DND-41 (cell line): Measurements from ENCODE around the gene TPM3.

Source experiments
- ATAC-seq: fragments of 200-7000 bp; cut with Tn5 transposase; 3 replicates; pipeline ENCODE4 v1.9.1; 2021; ENCODE audit warnings: low read depth; ENCODE audit not compliant: insufficient read depth
- DNase-seq: peaks from one replicate; pipeline ENCODE4 v3.0.0-alpha.2; 2020
- H2AFZ ChIP-seq: 2 replicates; pipeline ENCODE4 v1.6.0; 2012; ENCODE audit warnings: low read depth, low read length
- H3K27ac ChIP-seq: 2 replicates; pipeline ENCODE4 v1.5.1; 2012; ENCODE audit warnings: low read length, inconsistent platforms
- H3K27me3 ChIP-seq: fragments of 200-600 bp; sonication (generic); 2 replicates; pipeline ENCODE4 v1.6.0; 2012; ENCODE audit warnings: low read length, mild to moderate bottlenecking, inconsistent platforms; ENCODE audit not compliant: insufficient read depth, poor library complexity
- H3K36me3 ChIP-seq: 2 replicates; pipeline ENCODE4 v1.5.1; 2012; ENCODE audit warnings: low read length, inconsistent platforms; ENCODE audit not compliant: insufficient read depth
- H3K4me1 ChIP-seq: 2 replicates; pipeline ENCODE4 v1.5.1; 2012; ENCODE audit warnings: mild to moderate bottlenecking, low read length; ENCODE audit not compliant: insufficient read depth
- H3K4me2 ChIP-seq: 2 replicates; pipeline ENCODE4 v1.6.0; 2012; ENCODE audit warnings: mild to moderate bottlenecking, moderate library complexity, low read length, inconsistent platforms; ENCODE audit not compliant: insufficient read depth
- H3K4me3 ChIP-seq, 2 experiments: fragments of 200-600 bp in 1 of 2; shearing (Covaris generic) in 1 of 2; 2 replicates each; pipeline ENCODE4 v1.5.1; 2012 to 2016; ENCODE audit warnings: inconsistent platforms in 2 of 2, low read length in 2 of 2, mild to moderate bottlenecking in 2 of 2, low read depth in 1 of 2, moderate library complexity in 1 of 2
- H3K79me2 ChIP-seq: 2 replicates; pipeline ENCODE4 v1.6.0; 2012; ENCODE audit warnings: low read length, inconsistent platforms; ENCODE audit not compliant: insufficient read depth
- H3K9ac ChIP-seq: 2 replicates; pipeline ENCODE4 v1.6.0; 2012; ENCODE audit warnings: low read depth, mild to moderate bottlenecking, inconsistent platforms, low read length, moderate library complexity
- H3K9me3 ChIP-seq: 2 replicates; pipeline ENCODE4 v1.5.1; 2012; ENCODE audit warnings: low read length, moderate library complexity, mild to moderate bottlenecking, inconsistent platforms; ENCODE audit not compliant: insufficient read depth, severe bottlenecking
- H4K20me1 ChIP-seq: 2 replicates; pipeline ENCODE4 v1.6.0; 2012; ENCODE audit warnings: low read length; ENCODE audit not compliant: insufficient read depth
- CTCF ChIP-seq: IDR thresholded peaks from 2 replicates; pipeline ENCODE4 v1.5.1; 2012; ENCODE audit warnings: borderline replicate concordance, low read length, moderate library complexity, mild to moderate bottlenecking; ENCODE audit not compliant: poor library complexity, severe bottlenecking; ENCODE audit errors: extremely low read depth
- EZH2 ChIP-seq: IDR thresholded peaks from 3 replicates; pipeline ENCODE4 v1.6.1; 2012; ENCODE audit warnings: borderline replicate concordance, low read depth, mild to moderate bottlenecking, moderate library complexity, low read length, inconsistent platforms; ENCODE audit not compliant: severe bottlenecking

The TPM3 gene

GRCh38 chr1:154178013-154178412 is 13.9 kb downstream of the TPM3 start:
- Histone ChIP-seq H3K4me3 (no peak overlapping the region; a peak in 1 of 4 replicates), H3K27ac (no peak overlapping the region), H3K9ac (no peak overlapping the region), H3K79me2 (peaks cover 95% of the 10 kb centered on the region), H3K4me2 (peak overlapping the region; percentile 92; the same call in 1 of the 2 replicates), H3K4me1 (peaks cover 52% of the 10 kb centered on the region), H3K36me3 (peaks cover 76% of the 10 kb centered on the region), H3K9me3 (no peaks in the 10 kb centered on the region), H3K27me3 (no peaks in the 10 kb centered on the region), H2AFZ (no peak overlapping the region), H4K20me1 (peaks cover 85% of the 10 kb centered on the region)
- ATAC-seq (no peak), DNase-seq (no peak)
- TF ChIP-seq CTCF (no peak), EZH2 (no peak)

GRCh38 chr1:154176337-154176736 is 15.6 kb downstream of the TPM3 start:
- peak; percentile 56; the same call in 1 of the 3 replicates for ATAC-seq
- peak overlapping the region; percentile 26; the same call in 1 of the 2 replicates for H3K4me2 ChIP-seq
- peaks cover 96% of the 10 kb centered on the region for H3K79me2 ChIP-seq
- H3K27me3 ChIP-seq = no peaks in the 10 kb centered on the region
- TF ChIP-seq CTCF (no peak), EZH2 (no peak)
- no peak overlapping the region for H3K4me3 ChIP-seq
- no peak overlapping the region for H2AFZ ChIP-seq
- no peak for DNase-seq
- H3K9ac ChIP-seq = no peak overlapping the region
- peaks cover 91% of the 10 kb centered on the region for H3K36me3 ChIP-seq
- H4K20me1 ChIP-seq = peaks cover 86% of the 10 kb centered on the region
- no peak overlapping the region for H3K27ac ChIP-seq
- H3K4me1 ChIP-seq = peaks cover 42% of the 10 kb centered on the region
- no peaks in the 10 kb centered on the region for H3K9me3 ChIP-seq

- H3K9ac ChIP-seq = no peak overlapping the region
- peaks cover 26% of the 10 kb centered on the region for H3K4me1 ChIP-seq
- no peak overlapping the region for H3K4me3 ChIP-seq
- no peak overlapping the region for H3K27ac ChIP-seq
- H2AFZ ChIP-seq = no peak overlapping the region
- no peaks in the 10 kb centered on the region for H3K9me3 ChIP-seq
- H4K20me1 ChIP-seq = peaks cover 73% of the 10 kb centered on the region
- H3K36me3 ChIP-seq = peaks cover 94% of the 10 kb centered on the region
- DNase-seq (no peak), ATAC-seq (no peak)
- TF ChIP-seq CTCF = no peak
- no peak for TF ChIP-seq EZH2
- H3K79me2 ChIP-seq = peaks cover 89% of the 10 kb centered on the region
- H3K4me2 ChIP-seq = no peak overlapping the region
- no peaks in the 10 kb centered on the region for H3K27me3 ChIP-seq
These were observed 17.2 kb downstream of the TPM3 start for GRCh38 chr1:154174654-154175053.

DNA sequence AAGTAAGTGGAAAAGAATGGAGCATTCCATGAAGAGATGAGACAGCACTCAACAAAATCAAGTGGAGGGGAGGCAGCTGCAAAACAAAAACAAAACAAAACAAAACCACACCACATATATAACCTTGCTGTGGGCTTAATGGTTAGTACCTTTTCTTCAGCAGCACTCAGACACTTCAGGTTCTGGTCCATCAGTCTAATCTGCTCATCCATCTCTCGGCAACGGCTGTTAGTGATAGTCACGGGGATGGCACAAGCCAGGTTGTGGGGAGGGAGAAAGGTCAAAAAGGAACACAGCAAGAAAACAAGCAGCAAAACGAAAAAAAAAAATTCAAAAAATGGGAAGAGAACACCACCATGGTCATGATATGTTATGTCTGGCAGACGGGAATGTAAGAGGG is 20.0 kb downstream of the TPM3 start:
- DNase-seq (no peak), ATAC-seq (no peak)
- H2AFZ ChIP-seq = no peak overlapping the region
- no peaks in the 10 kb centered on the region; the same call in 1 of the 2 replicates for H3K4me1 ChIP-seq
- peaks cover 47% of the 10 kb centered on the region for H4K20me1 ChIP-seq
- no peak overlapping the region for H3K9ac ChIP-seq
- H3K9me3 ChIP-seq = no peaks in the 10 kb centered on the region
- no peak overlapping the region for H3K4me2 ChIP-seq
- no peak for TF ChIP-seq EZH2
- TF ChIP-seq CTCF = no peak
- H3K4me3 ChIP-seq = no peak overlapping the region
- H3K27me3 ChIP-seq = no peaks in the 10 kb centered on the region
- H3K36me3 ChIP-seq = peaks cover 91% of the 10 kb centered on the region
- no peak overlapping the region for H3K27ac ChIP-seq
- peaks cover 74% of the 10 kb centered on the region for H3K79me2 ChIP-seq
